Measurements from ENCODE around the gene NCOA7.

NCOA7 gene

GRCh38 chr6:125855783-125856182 is 65.0 kb downstream of the NCOA7 start:
- no peak for TF ChIP-seq CTCF (IDR thresholded peaks at IDR 0.05)

- TF ChIP-seq CTCF (IDR thresholded peaks at IDR 0.05) = no peak
Measured at GRCh38 chr6:125857846-125858245, 67.1 kb downstream of the NCOA7 start.

GRCh38 chr6:125858427-125859320 is 67.9 kb downstream of the NCOA7 start:
- TF ChIP-seq CTCF (IDR thresholded peaks at IDR 0.05) = peak; percentile 68

GRCh38 chr6:125859727-125860126 is 69.0 kb downstream of the NCOA7 start:
- TF ChIP-seq CTCF (IDR thresholded peaks at IDR 0.05) = no peak

GRCh38 chr6:125863023-125863422 is 72.3 kb downstream of the NCOA7 start:
- no peak for TF ChIP-seq CTCF (IDR thresholded peaks at IDR 0.05)

GRCh38 chr6:125865015-125865414 is 74.3 kb downstream of the NCOA7 start:
- TF ChIP-seq CTCF (IDR thresholded peaks at IDR 0.05) = no peak

GRCh38 chr6:125866433-125866832 is 75.7 kb downstream of the NCOA7 start:
- no peak for TF ChIP-seq CTCF (IDR thresholded peaks at IDR 0.05)
